Activated gamma-delta T cell treated with Interleukin-2 at 50 U/mL for 16 hours (primary cell): ENCODE data around the gene TEAD4.

Experiments used
- DNase-seq: peaks from one replicate; pipeline ENCODE4 v3.0.0-alpha.2; 2020

The TEAD4 gene

GRCh38 chr12:3085341-3086139 is 126.3 kb downstream of the TEAD4 start:
- DNase-seq, result no peak

- DNase-seq, result no peak
These were observed 127.0 kb downstream of the TEAD4 start for GRCh38 chr12:3086211-3086610.

GRCh38 chr12:3086729-3087323 is 127.6 kb downstream of the TEAD4 start:
- no peak for DNase-seq

GRCh38 chr12:3087758-3088650 is 128.8 kb downstream of the TEAD4 start:
- DNase-seq, result no peak

GRCh38 chr12:3089588-3089987 is 130.4 kb downstream of the TEAD4 start:
- DNase-seq, result no peak
